OCI-LY3 (cell line): ENCODE results near the gene UFSP2.
A peak's percentile ranks its signal among the peaks of the same experiment; 100 is the strongest.

Experiments used
- H2AFZ ChIP-seq: fragments of 200-600, 300-600 bp; shearing (Covaris generic); 2 replicates; pipeline ENCODE4 v1.6.0; 2014; ENCODE audit warnings: antibody characterized with exemption, low read depth, low read length
- H3K27ac ChIP-seq: fragments of 200-600, 300-600 bp; sonication (generic); 2 replicates; pipeline ENCODE4 v1.5.1; 2014; ENCODE audit warnings: mild to moderate bottlenecking, low read length, moderate library complexity, mixed read lengths
- H3K27me3 ChIP-seq: fragments of 200-600, 300-600 bp; sonication (generic); 2 replicates; pipeline ENCODE4 v1.6.1; 2014; ENCODE audit warnings: low read depth, low read length, mixed read lengths
- H3K36me3 ChIP-seq: fragments of 200-600, 300-600 bp; sonication (generic); replicated peaks from 2 replicates; pipeline ENCODE3; 2014; ENCODE audit warnings: low read depth, low read length, mixed read lengths
- H3K4me1 ChIP-seq: fragments of 300-600, 200-600 bp; sonication (generic); 2 replicates; pipeline ENCODE4 v1.6.1; 2014; ENCODE audit warnings: low read length, mixed read lengths
- H3K4me2 ChIP-seq: fragments of 200-600, 300-600 bp; sonication (generic); 2 replicates; pipeline ENCODE4 v1.6.1; 2014; ENCODE audit warnings: low read length, mixed read lengths
- H3K4me3 ChIP-seq: fragments of 300-600, 200-600 bp; sonication (generic); 2 replicates; pipeline ENCODE4 v1.5.1; 2014; ENCODE audit warnings: antibody characterized with exemption, mild to moderate bottlenecking, low read length, moderate library complexity
- H3K79me2 ChIP-seq: fragments of 300-600, 200-600 bp; shearing (Covaris generic); 2 replicates; pipeline ENCODE4 v1.6.1; 2014; ENCODE audit warnings: mild to moderate bottlenecking, low read length, mixed read lengths
- H3K9ac ChIP-seq: fragments of 300-600, 200-600 bp; shearing (Covaris generic); 2 replicates; pipeline ENCODE4 v1.6.0; 2014; ENCODE audit warnings: mild to moderate bottlenecking, low read length, moderate library complexity
- H3K9me3 ChIP-seq: fragments of 200-600, 300-600 bp; shearing (Covaris generic); 2 replicates; pipeline ENCODE4 v1.6.1; 2014; ENCODE audit warnings: low read length, mixed read lengths; ENCODE audit not compliant: insufficient read depth
- H4K20me1 ChIP-seq: fragments of 200-600, 300-600 bp; sonication (generic); 2 replicates; pipeline ENCODE4 v1.6.1; 2016; ENCODE audit warnings: low read length, mixed read lengths; ENCODE audit not compliant: insufficient read depth
- EZH2phosphoT487 ChIP-seq: fragments of 200-600 bp; shearing (Covaris generic); IDR thresholded peaks from 2 replicates; pipeline ENCODE4 v1.6.1; 2018; ENCODE audit warnings: antibody characterized with exemption, mixed run types, low read depth
- TF ChIP-seq, protein P1 (sequence below): fragments of 200-600, 300-600 bp; sonication (generic); IDR thresholded peaks from 2 replicates; pipeline ENCODE4 v1.5.1; 2014; ENCODE audit warnings: antibody characterized with exemption, low read length, low read depth

Gene UFSP2

DNA sequence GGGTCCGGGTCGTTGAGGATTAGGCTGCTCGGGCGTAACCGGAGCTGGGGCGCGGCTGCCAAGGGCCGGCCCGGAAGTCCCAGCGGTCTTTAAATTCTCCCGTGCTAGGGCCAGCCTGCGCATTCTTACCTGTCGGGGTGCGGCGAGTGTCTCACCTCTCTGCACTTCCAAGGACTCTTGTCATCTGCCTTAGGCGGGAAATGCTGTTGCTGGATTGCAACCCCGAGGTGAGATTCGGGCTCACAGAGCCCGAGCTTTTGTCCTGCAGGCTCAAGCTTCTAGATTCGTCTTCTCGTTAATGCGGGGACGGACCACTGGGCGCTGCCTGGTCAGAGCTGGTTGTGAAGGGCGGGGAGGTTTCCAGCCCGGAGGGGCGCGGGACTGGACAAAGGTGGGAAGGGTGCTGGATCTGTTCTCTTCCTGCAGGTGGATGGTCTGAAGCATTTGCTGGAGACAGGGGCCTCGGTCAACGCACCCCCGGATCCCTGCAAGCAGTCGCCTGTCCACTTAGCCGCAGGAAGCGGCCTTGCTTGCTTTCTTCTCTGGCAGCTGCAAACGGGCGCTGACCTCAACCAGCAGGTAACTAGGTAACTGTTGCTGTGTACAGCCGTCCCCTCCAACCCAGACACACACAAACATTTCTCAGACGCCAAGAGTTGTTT is 28.9 kb downstream of the UFSP2 start, which contains the start of gene ANKRD37:
ANKRD37 (plus strand) TSS at position 118 of the 662 bp plus-strand sequence; CDS start at position 201, 83 bp downstream.
- Histone ChIP-seq H4K20me1 (no peaks in the 10 kb centered on the region), H3K36me3 (peaks cover 17% of the 10 kb centered on the region), H3K4me2 (peak within 1 kb of the TSS; percentile 91), H3K79me2 (no peaks in the 10 kb centered on the region), H3K27me3 (no peaks in the 10 kb centered on the region), H3K27ac (peak within 1 kb of the TSS; percentile 77), H3K9ac (peak within 1 kb of the TSS; percentile 72), H3K4me3 (peak within 1 kb of the TSS; percentile 79), H3K9me3 (no peaks in the 10 kb centered on the region), H3K4me1 (peaks cover 23% of the 10 kb centered on the region), H2AFZ (no peak within 1 kb of the TSS; the same call in 1 of the 2 replicates)
- TF ChIP-seq EZH2phosphoT487: no peak
- TF ChIP-seq, protein P1, sequence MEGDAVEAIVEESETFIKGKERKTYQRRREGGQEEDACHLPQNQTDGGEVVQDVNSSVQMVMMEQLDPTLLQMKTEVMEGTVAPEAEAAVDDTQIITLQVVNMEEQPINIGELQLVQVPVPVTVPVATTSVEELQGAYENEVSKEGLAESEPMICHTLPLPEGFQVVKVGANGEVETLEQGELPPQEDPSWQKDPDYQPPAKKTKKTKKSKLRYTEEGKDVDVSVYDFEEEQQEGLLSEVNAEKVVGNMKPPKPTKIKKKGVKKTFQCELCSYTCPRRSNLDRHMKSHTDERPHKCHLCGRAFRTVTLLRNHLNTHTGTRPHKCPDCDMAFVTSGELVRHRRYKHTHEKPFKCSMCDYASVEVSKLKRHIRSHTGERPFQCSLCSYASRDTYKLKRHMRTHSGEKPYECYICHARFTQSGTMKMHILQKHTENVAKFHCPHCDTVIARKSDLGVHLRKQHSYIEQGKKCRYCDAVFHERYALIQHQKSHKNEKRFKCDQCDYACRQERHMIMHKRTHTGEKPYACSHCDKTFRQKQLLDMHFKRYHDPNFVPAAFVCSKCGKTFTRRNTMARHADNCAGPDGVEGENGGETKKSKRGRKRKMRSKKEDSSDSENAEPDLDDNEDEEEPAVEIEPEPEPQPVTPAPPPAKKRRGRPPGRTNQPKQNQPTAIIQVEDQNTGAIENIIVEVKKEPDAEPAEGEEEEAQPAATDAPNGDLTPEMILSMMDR: no peak

DNA sequence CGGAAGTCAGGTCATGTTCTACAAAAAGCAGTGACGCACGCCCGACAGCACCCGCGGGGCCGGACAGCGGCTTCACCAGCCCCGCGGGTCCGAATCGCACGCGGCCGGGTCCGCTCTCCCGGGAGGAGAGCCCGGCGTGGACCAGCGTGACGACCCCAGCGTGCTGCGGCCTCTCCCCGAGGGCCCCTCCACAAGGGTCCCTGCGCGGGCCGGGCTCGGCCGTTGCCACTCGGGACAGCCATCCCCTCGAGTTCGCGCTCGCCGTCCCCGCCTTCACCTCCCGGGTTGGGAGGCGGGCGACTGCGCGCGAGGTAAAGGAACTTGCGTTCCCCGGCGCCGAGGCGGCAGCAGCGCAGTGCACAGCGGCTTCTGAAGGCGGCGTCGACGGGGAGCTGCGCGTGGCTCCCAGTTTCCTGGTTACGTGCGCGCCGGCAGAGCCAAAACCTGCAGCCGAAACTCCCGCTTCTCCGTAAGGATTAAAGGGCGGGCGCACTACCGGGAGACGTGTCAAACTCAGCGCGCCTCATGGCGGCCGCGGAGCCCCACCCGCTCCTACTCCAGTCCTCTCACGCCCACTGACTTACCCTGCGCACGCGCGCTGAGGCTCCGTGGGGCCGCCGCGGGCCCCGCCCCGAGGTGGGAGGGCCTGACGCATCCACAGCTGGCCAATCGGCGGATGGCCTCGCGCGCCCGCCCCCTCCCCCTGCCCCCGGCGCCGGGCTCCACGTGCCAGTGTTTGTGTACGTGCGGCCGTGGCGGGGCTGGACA is 29.6 kb downstream of the UFSP2 start:
- H3K27me3 ChIP-seq: no peaks in the 10 kb centered on the region
- H3K79me2 ChIP-seq: no peaks in the 10 kb centered on the region
- H3K27ac ChIP-seq: peak overlapping the region; percentile 77
- H3K9me3 ChIP-seq: no peaks in the 10 kb centered on the region
- peaks cover 23% of the 10 kb centered on the region for H3K4me1 ChIP-seq
- H3K4me3 ChIP-seq: peak overlapping the region; percentile 79
- no peaks in the 10 kb centered on the region for H4K20me1 ChIP-seq
- H2AFZ ChIP-seq: no peak overlapping the region; the same call in 1 of the 2 replicates
- H3K9ac ChIP-seq: peak overlapping the region; percentile 72
- H3K4me2 ChIP-seq: peak overlapping the region; percentile 91
- no peak for TF ChIP-seq EZH2phosphoT487
- TF ChIP-seq, protein P1: no peak
- peaks cover 17% of the 10 kb centered on the region for H3K36me3 ChIP-seq

- peak within 1 kb of the TSS; percentile 77 for H3K27ac ChIP-seq
- no peaks in the 10 kb centered on the region for H3K9me3 ChIP-seq
- no peaks in the 10 kb centered on the region for H4K20me1 ChIP-seq
- peak within 1 kb of the TSS; percentile 79 for H3K4me3 ChIP-seq
- TF ChIP-seq EZH2phosphoT487: no peak
- TF ChIP-seq, protein P1: no peak
- H3K9ac ChIP-seq: peak within 1 kb of the TSS; percentile 72
- no peaks in the 10 kb centered on the region for H3K79me2 ChIP-seq
- peaks cover 12% of the 10 kb centered on the region for H3K36me3 ChIP-seq
- peak within 1 kb of the TSS; percentile 91 for H3K4me2 ChIP-seq
- H3K4me1 ChIP-seq: peaks cover 23% of the 10 kb centered on the region
- H3K27me3 ChIP-seq: no peaks in the 10 kb centered on the region
- H2AFZ ChIP-seq: peak within 1 kb of the TSS; percentile 13; the same call in 1 of the 2 replicates
Observed at GRCh38 chr4:185395238-185395955, 30.4 kb downstream of the UFSP2 start, which contains the start of gene LRP2BP. TSS of gene LRP2BP (minus strand) at chr4:185395924. CDS start at chr4:185378186, 17,738 bp downstream.
